Activated CD8-positive, alpha-beta memory T cell treated with anti-CD3 and anti-CD28 coated beads for 24 hours (primary cell): ENCODE measurements around the gene EYA2.

Experiments
- DNase-seq: peaks from one replicate; pipeline ENCODE4 v3.0.0-alpha.2; 2020

The EYA2 gene

GRCh38 chr20:47122560-47122959, 227.9 kb downstream of the EYA2 start:
- DNase-seq, result no peak

GRCh38 chr20:47124181-47124717, 229.6 kb downstream of the EYA2 start:
- DNase-seq, result no peak

- DNase-seq, result no peak
Observed at GRCh38 chr20:47125508-47125757, 230.8 kb downstream of the EYA2 start.

GRCh38 chr20:47125758-47126591, 231.3 kb downstream of the EYA2 start:
- no peak for DNase-seq

DNA sequence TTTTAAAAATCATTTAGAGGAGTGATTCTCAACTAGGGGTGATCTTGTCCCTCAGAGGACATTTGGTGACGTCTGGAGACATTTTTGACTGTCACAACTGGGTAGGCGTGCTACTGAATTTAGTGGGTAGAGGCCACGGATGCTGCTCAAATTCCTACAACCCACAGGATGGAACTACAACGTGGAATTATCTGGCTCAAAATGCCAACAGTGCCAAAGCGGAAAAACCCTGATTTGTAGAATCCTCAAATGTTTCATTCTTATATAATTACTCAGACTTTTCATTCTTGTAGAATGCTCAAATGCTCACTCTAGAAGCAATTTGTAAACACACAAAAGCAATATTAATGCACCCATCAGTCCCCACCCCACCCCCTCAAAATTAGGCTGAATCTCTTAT, 232.1 kb downstream of the EYA2 start:
- DNase-seq, result no peak

DNA sequence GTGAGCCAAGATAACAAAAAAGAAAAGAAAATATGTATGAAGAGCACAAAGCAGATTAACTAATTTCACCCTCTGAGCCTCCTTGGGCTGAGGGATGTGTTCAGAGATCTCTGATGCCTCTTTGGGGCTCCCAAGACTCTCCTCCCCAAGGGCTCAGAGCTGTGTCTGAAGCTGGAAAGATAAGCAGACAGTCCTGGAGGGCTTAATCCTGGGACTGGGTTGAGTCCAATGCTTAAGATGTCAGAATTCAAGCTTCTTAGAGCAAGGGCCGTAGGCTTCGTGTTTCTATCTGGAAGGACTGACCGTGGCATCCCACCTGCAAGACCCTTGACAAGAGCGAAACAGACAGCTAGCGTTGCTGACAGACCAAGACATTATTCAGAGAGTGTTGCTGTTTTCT, 232.9 kb downstream of the EYA2 start:
- DNase-seq, result no peak

DNA sequence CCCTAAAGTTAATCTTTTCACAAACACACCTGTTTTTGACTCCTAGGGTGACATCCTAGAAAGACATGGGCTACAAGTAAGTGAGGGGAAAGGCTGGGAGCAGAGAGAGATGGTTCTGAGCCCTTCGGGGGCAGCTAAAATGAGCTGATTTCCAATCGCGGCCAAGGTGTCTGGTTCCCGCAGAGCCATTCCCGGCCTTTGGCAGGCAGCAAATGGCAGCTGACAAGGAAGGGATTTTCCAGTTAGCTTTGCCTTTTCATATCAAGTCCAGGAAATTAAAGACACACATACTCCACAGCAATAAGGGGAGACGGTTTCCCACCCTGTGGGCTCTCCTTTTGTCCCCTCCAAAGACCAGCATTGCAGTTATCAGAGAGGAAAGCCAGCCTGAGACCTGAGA, 233.4 kb downstream of the EYA2 start:
- DNase-seq, result no peak

- no peak for DNase-seq
Observed at GRCh38 chr20:47129306-47129705, 234.7 kb downstream of the EYA2 start.

- no peak for DNase-seq
Observed at GRCh38 chr20:47133809-47134456, 239.3 kb downstream of the EYA2 start.

DNA sequence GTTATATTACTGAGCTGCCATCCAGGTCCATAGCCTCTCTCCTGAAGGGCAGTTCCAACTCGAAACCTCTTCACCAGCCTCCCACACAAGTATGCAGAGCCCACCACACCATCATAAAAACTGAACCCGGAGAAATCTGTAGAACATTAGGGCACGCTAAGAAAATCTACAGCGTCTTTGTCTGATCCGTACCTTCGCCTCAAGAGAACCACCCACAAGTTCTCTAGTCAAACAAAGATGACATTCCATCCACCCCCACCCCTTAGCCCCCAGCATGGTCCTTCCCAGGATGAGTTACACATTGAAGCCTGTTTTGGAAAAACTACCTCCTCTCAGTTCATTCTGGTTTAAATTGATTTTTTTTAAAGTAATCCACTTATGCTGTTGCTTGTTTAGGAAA, 242.1 kb downstream of the EYA2 start:
- DNase-seq, result no peak

DNA sequence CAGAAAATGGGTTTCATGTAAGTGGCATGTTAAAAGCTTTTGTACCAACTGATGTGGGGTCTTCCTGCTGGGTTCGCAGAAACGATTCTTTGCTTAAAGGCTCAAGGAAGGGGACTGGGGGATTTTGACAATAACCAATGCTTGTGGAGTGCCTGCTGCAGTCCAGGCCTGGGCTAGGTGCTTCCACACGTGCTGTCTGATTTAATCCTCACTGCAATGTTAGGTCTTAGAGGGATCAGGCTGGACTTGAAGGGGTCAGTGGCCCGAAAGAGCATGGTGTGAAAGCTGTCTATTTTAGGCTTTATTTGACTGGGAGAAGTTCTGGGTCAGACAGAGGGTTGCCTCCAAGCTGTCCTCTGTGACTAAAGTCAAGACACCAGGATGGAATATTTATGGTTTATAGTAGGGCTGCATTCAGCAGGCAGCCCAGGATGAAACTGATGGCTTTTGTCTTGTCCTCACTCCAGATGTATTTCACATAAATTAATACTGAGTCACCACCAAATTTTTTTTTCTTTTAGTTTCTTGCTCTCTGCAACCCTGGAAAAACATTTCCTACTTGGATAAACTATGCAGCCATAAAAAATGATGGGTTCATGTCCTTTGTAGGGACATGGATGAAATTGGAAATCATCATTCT, 242.7 kb downstream of the EYA2 start:
- DNase-seq, result no peak

- no peak for DNase-seq
Observed at GRCh38 chr20:47139934-47140535, 245.4 kb downstream of the EYA2 start.

DNA sequence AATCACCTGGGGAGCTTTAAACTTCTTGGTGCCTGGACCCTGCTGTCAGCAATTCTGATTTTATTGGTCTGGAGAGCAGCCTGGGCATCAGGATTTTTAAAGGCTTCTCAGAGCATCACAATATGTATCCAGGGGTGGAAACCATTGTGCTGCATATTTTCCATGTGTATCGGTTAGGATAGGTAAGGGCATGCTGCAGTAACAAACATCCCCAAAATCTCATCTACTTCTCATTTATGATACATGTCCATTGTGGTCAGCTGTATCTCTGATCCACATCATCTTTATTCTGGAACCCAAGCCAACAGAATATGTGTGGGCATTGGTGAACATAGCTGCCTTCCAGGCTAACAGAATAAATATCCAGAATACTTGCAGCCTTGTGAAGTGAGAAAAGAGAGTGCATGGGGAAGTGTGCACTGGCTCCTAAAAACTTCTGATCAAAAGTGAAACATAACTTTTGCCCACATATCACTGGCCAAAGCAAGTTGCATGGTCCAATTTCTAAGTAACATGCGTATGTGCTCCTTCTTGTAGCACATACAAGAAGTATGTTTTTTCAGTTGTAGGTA, 246.8 kb downstream of the EYA2 start:
- no peak for DNase-seq

DNA sequence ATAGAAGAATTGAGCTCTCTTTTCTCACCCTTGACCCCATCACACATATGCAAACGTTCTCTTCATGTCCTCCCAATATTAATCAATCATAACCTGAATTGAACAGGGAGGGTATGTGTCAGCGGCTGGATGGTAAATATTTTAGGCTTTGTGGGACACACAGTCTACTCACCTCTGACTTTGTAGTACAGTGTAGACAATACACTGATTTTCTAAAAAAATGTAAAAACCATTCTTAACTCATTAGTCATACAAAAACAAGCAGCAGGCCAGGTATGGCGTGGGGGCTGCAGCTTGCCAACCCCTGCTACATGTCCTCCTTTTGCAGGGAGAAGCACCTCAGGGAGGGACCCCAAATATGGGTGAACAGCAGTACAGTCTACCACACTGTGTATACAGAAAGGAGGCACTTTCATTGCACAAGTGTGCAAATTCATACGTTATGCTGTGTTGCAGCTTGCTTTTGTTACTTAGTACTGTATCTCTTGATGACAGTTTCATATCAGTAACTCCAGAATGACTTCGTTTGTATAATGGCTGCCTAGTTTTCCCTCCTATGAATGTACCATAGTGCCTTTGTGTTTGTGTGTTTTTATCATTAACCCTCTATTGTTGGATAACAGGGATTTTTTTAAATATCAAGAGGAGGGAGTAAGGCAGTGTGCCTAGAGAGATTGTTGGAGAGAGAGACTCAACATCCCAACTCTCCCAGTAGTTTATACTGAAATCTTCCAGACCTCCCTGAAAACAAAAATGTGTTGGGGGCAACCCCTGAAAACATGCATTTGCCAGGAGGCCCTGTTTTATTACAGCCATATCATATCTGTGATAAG, 247.5 kb downstream of the EYA2 start:
- DNase-seq, result no peak

- DNase-seq, result no peak
Observed at GRCh38 chr20:47142774-47143170, 248.1 kb downstream of the EYA2 start.

DNA sequence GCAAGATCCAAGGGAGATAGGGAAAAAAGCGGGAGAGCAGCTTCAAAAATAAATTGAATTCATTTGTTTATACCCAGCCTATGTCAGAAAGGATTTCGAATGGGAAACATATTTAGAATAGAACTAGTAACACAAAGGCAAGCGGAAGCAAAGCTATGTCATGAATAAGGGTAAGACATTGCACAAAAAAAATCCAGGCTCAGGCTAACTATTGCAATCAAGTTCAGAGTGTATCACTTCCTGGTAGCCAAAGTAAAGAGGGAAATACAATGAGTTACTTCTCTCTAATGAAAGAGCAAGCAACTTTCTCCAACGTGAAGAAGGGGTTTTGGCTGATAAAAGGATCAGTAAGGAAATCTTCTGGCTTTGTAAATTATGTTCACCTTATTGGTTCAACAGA, 249.0 kb downstream of the EYA2 start:
- DNase-seq, result no peak

DNA sequence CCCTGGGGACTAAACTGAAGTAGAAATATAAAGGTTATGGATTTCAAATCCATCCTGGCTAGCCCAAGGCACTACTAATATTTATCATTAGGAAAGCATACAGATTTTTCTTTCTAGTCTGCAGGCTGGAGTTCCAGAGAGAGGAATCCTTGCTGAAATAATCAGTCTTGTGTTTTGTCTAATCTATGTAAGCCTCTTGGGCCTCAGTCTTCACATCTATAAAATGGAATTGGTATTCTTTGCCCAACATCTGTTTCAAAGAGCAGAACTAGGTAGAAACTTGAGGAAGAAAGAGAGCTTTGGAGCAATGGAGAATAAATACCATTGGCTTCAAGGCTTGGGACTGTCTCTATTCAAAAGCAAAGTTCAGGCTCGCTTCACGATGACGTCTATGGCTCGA, 249.8 kb downstream of the EYA2 start:
- no peak for DNase-seq

DNA sequence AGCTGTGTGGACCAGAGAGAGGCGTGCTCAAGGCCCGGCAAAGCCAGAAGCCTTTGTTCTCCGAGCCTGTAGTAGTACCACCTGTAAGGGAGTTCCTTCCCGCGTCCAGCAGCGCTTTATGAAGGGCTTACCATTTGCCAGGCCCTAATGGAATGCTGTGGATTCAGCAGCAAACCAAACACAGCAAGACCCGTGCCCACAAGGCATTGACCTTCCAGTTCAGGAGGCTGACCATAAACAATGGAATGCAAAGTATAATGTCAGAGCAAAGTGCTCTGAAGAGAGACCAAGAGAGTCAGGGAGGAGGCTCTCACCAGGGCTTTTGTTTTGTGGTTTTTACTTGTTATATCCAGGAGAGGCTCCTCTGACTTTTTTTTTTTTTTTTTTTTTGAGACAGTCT, 252.0 kb downstream of the EYA2 start:
- no peak for DNase-seq

- DNase-seq, result no peak
Observed at GRCh38 chr20:47148059-47148458, 253.4 kb downstream of the EYA2 start.

- no peak for DNase-seq
Observed at GRCh38 chr20:47149939-47150338, 255.3 kb downstream of the EYA2 start.

GRCh38 chr20:47150403-47151152, 255.9 kb downstream of the EYA2 start:
- no peak for DNase-seq

GRCh38 chr20:47152068-47152467, 257.4 kb downstream of the EYA2 start:
- no peak for DNase-seq
